ENCODE measurements around the gene CAMK1G. TPM values are rescaled to one million over a fixed set of nuclear protein-coding genes. Genes with fewer than 3 reads are reported as not detected.

CAMK1G gene
- total and polyA plus RNA-seq, 2 donors (not counting 3 experiments of a cell fraction or from before 2014, with no cell fraction given) = not detected

- ChIA-PET POLR2A (no interaction called here), CTCF (interaction anchor here (0.9 to 10.2 kb wide), 7 partner anchors 23 to 58 kb away, joined by 3 to 119 read pairs (median 14); no protein-coding TSS in a partner anchor)
- Histone ChIP-seq H3K79me2 (ENCODE audit: control insufficient read depth, insufficient read depth, low read length) (no peaks in the 10 kb centered on the region), H2AFZ (ENCODE audit: low read depth, low read length) (no peak overlapping the region), H4K20me1 (replicated peaks; ENCODE audit: control insufficient read depth, extremely low read depth, insufficient read depth, low read length) (no peaks in the 10 kb centered on the region), H3K9me3 (replicated peaks; ENCODE audit: control insufficient read depth, insufficient read depth, low read length) (no peaks in the 10 kb centered on the region), H3K9me1 (replicated peaks; ENCODE audit: control insufficient read depth, extremely low read depth, insufficient read depth, low read length) (no peaks in the 10 kb centered on the region), H3K4me3 (replicated peaks in 1 of 3; ENCODE audit: insufficient read depth in 1 of 3, low read depth in 1 of 3, low read length in 3 of 3) (no peak overlapping the region), H3K9ac (replicated peaks; ENCODE audit: extremely low read depth, insufficient read depth, low read length) (no peak overlapping the region), H3K27me3 (ENCODE audit: control insufficient read depth in 2 of 2, insufficient read depth in 2 of 2, low read length in 2 of 2) (no peaks in the 10 kb centered on the region), H3K36me3 (ENCODE audit: control insufficient read depth in 2 of 2, extremely low read depth in 1 of 2, insufficient read depth in 2 of 2, low read length in 2 of 2) (no peaks in the 10 kb centered on the region), H3K4me2 (ENCODE audit: insufficient read depth, low read length) (no peak overlapping the region), H3K27ac (ENCODE audit: insufficient read depth, low read depth, low read length) (no peak overlapping the region), H3K4me1 (ENCODE audit: control insufficient read depth, extremely low read depth, insufficient read depth, low read length) (no peaks in the 10 kb centered on the region)
- FAIRE-seq = no peak
- dilution Hi-C loops (cut with MboI; ENCODE audit: extremely low pct_ligation_motif_present, low sequenced_read_pairs) = no loop called here
- intact Hi-C loops (cut with micrococcal nuclease) = loop anchor here (5.0 kb wide), 1 partner anchor 33 kb away; no protein-coding TSS in a partner anchor
- BruUV-seq (replicated peaks) = no TSS peak
- no peak for TF ChIP-seq EZH2 (IDR thresholded peaks at IDR 0.05; ENCODE audit: borderline replicate concordance, low read depth, low read length, severe bottlenecking)
- no peak for TF ChIP-seq CTCF (IDR thresholded peaks at IDR 0.05; ENCODE audit: extremely low read depth in 1 of 2, insufficient read depth in 1 of 2, low read depth in 1 of 2, low read length in 2 of 2)
- DNase-seq (ENCODE audit: low read depth, low spot score) = no peak
These were observed 41.3 kb downstream of the CAMK1G start for GRCh38 chr1:209624558-209625549.

GRCh38 chr1:209625791-209626285 lies 42.3 kb downstream of the CAMK1G start:
- no TSS peak for BruUV-seq (replicated peaks)
- no peaks in the 10 kb centered on the region for H4K20me1 ChIP-seq (replicated peaks; ENCODE audit: control insufficient read depth, extremely low read depth, insufficient read depth, low read length)
- intact Hi-C loops (cut with micrococcal nuclease) = loop anchor here (5.0 kb wide), 1 partner anchor 34 kb away; no protein-coding TSS in a partner anchor

More at GRCh38 chr1:209625791-209626285, 42.3 kb downstream of the CAMK1G start:
- dilution Hi-C loops (cut with MboI; ENCODE audit: extremely low pct_ligation_motif_present, low sequenced_read_pairs) = no loop called here
- ChIA-PET CTCF (interaction anchor here (1.3 to 10.2 kb wide), 6 partner anchors 35 to 59 kb away, joined by 6 to 119 read pairs (median 46); partner anchors contain the start of gene CAMK1G), POLR2A (no interaction called here)
- DNase-seq (ENCODE audit: low read depth, low spot score) (no peak), FAIRE-seq (no peak)
- Histone ChIP-seq H3K4me3 (replicated peaks in 1 of 3; ENCODE audit: insufficient read depth in 1 of 3, low read depth in 1 of 3, low read length in 3 of 3) (no peak overlapping the region), H3K9me3 (replicated peaks; ENCODE audit: control insufficient read depth, insufficient read depth, low read length) (no peaks in the 10 kb centered on the region), H3K9me1 (replicated peaks; ENCODE audit: control insufficient read depth, extremely low read depth, insufficient read depth, low read length) (no peaks in the 10 kb centered on the region), H3K27me3 (ENCODE audit: control insufficient read depth in 2 of 2, insufficient read depth in 2 of 2, low read length in 2 of 2) (no peaks in the 10 kb centered on the region), H3K79me2 (ENCODE audit: control insufficient read depth, insufficient read depth, low read length) (no peaks in the 10 kb centered on the region), H3K4me2 (ENCODE audit: insufficient read depth, low read length) (no peak overlapping the region), H3K4me1 (ENCODE audit: control insufficient read depth, extremely low read depth, insufficient read depth, low read length) (no peaks in the 10 kb centered on the region), H3K27ac (ENCODE audit: insufficient read depth, low read depth, low read length) (no peak overlapping the region), H3K9ac (replicated peaks; ENCODE audit: extremely low read depth, insufficient read depth, low read length) (no peak overlapping the region), H3K36me3 (ENCODE audit: control insufficient read depth in 2 of 2, extremely low read depth in 1 of 2, insufficient read depth in 2 of 2, low read length in 2 of 2) (no peaks in the 10 kb centered on the region), H2AFZ (ENCODE audit: low read depth, low read length) (no peak overlapping the region)
- TF ChIP-seq POLR2A (IDR thresholded peaks at IDR 0.05; ENCODE audit: low read depth, low read length) (no peak), CTCF (IDR thresholded peaks at IDR 0.05; ENCODE audit: extremely low read depth in 1 of 2, insufficient read depth in 1 of 2, low read depth in 1 of 2, low read length in 2 of 2) (no peak), MYC (IDR thresholded peaks at IDR 0.05; ENCODE audit: low read depth, low read length) (no peak), POLR2AphosphoS5 (IDR thresholded peaks at IDR 0.05; ENCODE audit: insufficient read depth, low read depth, low read length) (no peak), GATA2 (IDR thresholded peaks at IDR 0.05; ENCODE audit: insufficient read depth, insufficient read length, low read depth, low read length) (no peak), FOS (IDR thresholded peaks at IDR 0.05; ENCODE audit: borderline replicate concordance, insufficient read depth, low read length) (no peak), MAX (IDR thresholded peaks at IDR 0.05; ENCODE audit: insufficient read depth, insufficient read length) (no peak), EZH2 (IDR thresholded peaks at IDR 0.05; ENCODE audit: borderline replicate concordance, low read depth, low read length, severe bottlenecking) (no peak), JUN (IDR thresholded peaks at IDR 0.05; ENCODE audit: borderline replicate concordance, insufficient read depth, insufficient read length, low read depth) (no peak)

Data from endothelial cell of umbilical vein (primary cell).